NT2/D1 (cell line): ENCODE data around the gene RTEL1.
"Not testable (repeated sequence)": the region's sequence is repeated elsewhere in the genome, so short reads cannot be mapped to it uniquely, and the experiment has no call there.

Source experiments
- DNase-seq: peaks from one replicate; pipeline ENCODE4 v3.0.0-alpha.2; 2011; ENCODE audit warnings: low read depth, low spot score
- H3K27me3 ChIP-seq: 2 replicates; pipeline ENCODE4 v1.6.0; 2011; ENCODE audit warnings: mild to moderate bottlenecking; ENCODE audit not compliant: insufficient read length, insufficient read depth
- H3K36me3 ChIP-seq: 2 replicates; pipeline ENCODE4 v1.6.1; 2011; ENCODE audit warnings: mild to moderate bottlenecking, low read length, mixed read lengths; ENCODE audit not compliant: insufficient read depth, insufficient read length
- H3K4me1 ChIP-seq: 2 replicates; pipeline ENCODE4 v1.5.1; 2011; ENCODE audit not compliant: insufficient read depth, insufficient read length
- H3K4me3 ChIP-seq: 2 replicates; pipeline ENCODE4 v1.5.1; 2011; ENCODE audit warnings: low read depth; ENCODE audit not compliant: insufficient read length
- H3K9ac ChIP-seq: 2 replicates; pipeline ENCODE4 v1.6.0; 2011; ENCODE audit warnings: low read depth; ENCODE audit not compliant: insufficient read length
- H3K9me3 ChIP-seq: 2 replicates; pipeline ENCODE4 v1.5.1; 2011; ENCODE audit warnings: mild to moderate bottlenecking, low read length; ENCODE audit not compliant: insufficient read depth
- SUZ12 ChIP-seq: IDR thresholded peaks from 2 replicates; pipeline ENCODE4 v1.6.1; 2011; ENCODE audit not compliant: insufficient read length, insufficient read depth; ENCODE audit errors: extremely low read depth
- YY1 ChIP-seq: IDR thresholded peaks from 2 replicates; pipeline ENCODE4 v1.6.1; 2011; ENCODE audit not compliant: insufficient read length, insufficient read depth
- ZNF274 ChIP-seq: IDR thresholded peaks from 2 replicates; pipeline ENCODE4 v1.6.1; 2011; ENCODE audit warnings: mild to moderate bottlenecking, low read depth, low read length

The RTEL1 gene, protein sequence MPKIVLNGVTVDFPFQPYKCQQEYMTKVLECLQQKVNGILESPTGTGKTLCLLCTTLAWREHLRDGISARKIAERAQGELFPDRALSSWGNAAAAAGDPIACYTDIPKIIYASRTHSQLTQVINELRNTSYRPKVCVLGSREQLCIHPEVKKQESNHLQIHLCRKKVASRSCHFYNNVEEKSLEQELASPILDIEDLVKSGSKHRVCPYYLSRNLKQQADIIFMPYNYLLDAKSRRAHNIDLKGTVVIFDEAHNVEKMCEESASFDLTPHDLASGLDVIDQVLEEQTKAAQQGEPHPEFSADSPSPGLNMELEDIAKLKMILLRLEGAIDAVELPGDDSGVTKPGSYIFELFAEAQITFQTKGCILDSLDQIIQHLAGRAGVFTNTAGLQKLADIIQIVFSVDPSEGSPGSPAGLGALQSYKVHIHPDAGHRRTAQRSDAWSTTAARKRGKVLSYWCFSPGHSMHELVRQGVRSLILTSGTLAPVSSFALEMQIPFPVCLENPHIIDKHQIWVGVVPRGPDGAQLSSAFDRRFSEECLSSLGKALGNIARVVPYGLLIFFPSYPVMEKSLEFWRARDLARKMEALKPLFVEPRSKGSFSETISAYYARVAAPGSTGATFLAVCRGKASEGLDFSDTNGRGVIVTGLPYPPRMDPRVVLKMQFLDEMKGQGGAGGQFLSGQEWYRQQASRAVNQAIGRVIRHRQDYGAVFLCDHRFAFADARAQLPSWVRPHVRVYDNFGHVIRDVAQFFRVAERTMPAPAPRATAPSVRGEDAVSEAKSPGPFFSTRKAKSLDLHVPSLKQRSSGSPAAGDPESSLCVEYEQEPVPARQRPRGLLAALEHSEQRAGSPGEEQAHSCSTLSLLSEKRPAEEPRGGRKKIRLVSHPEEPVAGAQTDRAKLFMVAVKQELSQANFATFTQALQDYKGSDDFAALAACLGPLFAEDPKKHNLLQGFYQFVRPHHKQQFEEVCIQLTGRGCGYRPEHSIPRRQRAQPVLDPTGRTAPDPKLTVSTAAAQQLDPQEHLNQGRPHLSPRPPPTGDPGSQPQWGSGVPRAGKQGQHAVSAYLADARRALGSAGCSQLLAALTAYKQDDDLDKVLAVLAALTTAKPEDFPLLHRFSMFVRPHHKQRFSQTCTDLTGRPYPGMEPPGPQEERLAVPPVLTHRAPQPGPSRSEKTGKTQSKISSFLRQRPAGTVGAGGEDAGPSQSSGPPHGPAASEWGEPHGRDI (N-terminal part only)

GRCh38 chr20:63657937-63658748, at the start of gene RTEL1:
TSS of gene RTEL1 (plus strand) at chr20:63658312. CDS start at chr20:63659403, 1,091 bp downstream.
- H3K9me3 ChIP-seq: no peaks in the 10 kb centered on the region
- peak; percentile 88 for DNase-seq
- peaks cover 41% of the 10 kb centered on the region for H3K36me3 ChIP-seq
- H3K4me1 ChIP-seq: peaks cover 20% of the 10 kb centered on the region
- peak within 1 kb of the TSS; percentile 94 for H3K9ac ChIP-seq
- H3K27me3 ChIP-seq: no peaks in the 10 kb centered on the region
- TF ChIP-seq SUZ12 (no peak), YY1 (no peak), ZNF274 (no peak)
- H3K4me3 ChIP-seq: peak within 1 kb of the TSS; percentile 79

- H3K9ac ChIP-seq: no peak overlapping the region
- peaks cover 16% of the 10 kb centered on the region for H3K9me3 ChIP-seq
- peaks cover 17% of the 10 kb centered on the region for H3K36me3 ChIP-seq
- TF ChIP-seq ZNF274 (no peak), YY1 (no peak), SUZ12 (no peak)
- H3K4me3 ChIP-seq: no peak overlapping the region
- no peaks in the 10 kb centered on the region for H3K27me3 ChIP-seq
- DNase-seq: no peak
- H3K4me1 ChIP-seq: peaks cover 5% of the 10 kb centered on the region
Observed at GRCh38 chr20:63610581-63611435, 47.3 kb upstream of the RTEL1 start.

GRCh38 chr20:63611646-63612045, 46.5 kb upstream of the RTEL1 start:
- H3K36me3 ChIP-seq: peaks cover 21% of the 10 kb centered on the region
- no peaks in the 10 kb centered on the region for H3K27me3 ChIP-seq
- TF ChIP-seq ZNF274 (no peak), YY1 (no peak), SUZ12 (no peak)
- peaks cover 16% of the 10 kb centered on the region for H3K9me3 ChIP-seq
- no peak overlapping the region for H3K4me3 ChIP-seq
- no peak for DNase-seq
- H3K4me1 ChIP-seq: peaks cover 5% of the 10 kb centered on the region
- H3K9ac ChIP-seq: peak overlapping the region; percentile 18

- TF ChIP-seq SUZ12: no peak
- no peak for TF ChIP-seq YY1
- no peak for TF ChIP-seq ZNF274
- no peak overlapping the region for H3K4me3 ChIP-seq
- H3K9me3 ChIP-seq: peaks cover 16% of the 10 kb centered on the region
- no peaks in the 10 kb centered on the region for H3K27me3 ChIP-seq
- no peak overlapping the region for H3K9ac ChIP-seq
- DNase-seq: no peak
- peaks cover 5% of the 10 kb centered on the region for H3K4me1 ChIP-seq
- H3K36me3 ChIP-seq: peaks cover 28% of the 10 kb centered on the region
Observed at GRCh38 chr20:63612276-63612931, 45.7 kb upstream of the RTEL1 start.

- not testable (repeated sequence) for H3K4me3 ChIP-seq, H3K9ac ChIP-seq, H3K4me1 ChIP-seq, DNase-seq, H3K27me3 ChIP-seq
- peaks cover 45% of the 10 kb centered on the region for H3K36me3 ChIP-seq
- peaks cover 16% of the 10 kb centered on the region for H3K9me3 ChIP-seq
Observed at GRCh38 chr20:63613863-63614594, 44.1 kb upstream of the RTEL1 start.
